Activated T-cell treated with anti-CD3 and anti-CD28 coated beads, Interleukin-2, amount 50 U/mL, for 1 hour (primary cell): Measurements from ENCODE around the gene PTPRF.
"Not testable (repeated sequence)": the region's sequence is repeated elsewhere in the genome, so short reads cannot be mapped to it uniquely, and the experiment has no call there.

Experiments used
- DNase-seq: peaks from one replicate; pipeline ENCODE4 v3.0.0-alpha.2; 2020

The PTPRF gene

GRCh38 chr1:43638381-43638780, 107.7 kb downstream of the PTPRF start:
- not testable (repeated sequence) for DNase-seq

DNA sequence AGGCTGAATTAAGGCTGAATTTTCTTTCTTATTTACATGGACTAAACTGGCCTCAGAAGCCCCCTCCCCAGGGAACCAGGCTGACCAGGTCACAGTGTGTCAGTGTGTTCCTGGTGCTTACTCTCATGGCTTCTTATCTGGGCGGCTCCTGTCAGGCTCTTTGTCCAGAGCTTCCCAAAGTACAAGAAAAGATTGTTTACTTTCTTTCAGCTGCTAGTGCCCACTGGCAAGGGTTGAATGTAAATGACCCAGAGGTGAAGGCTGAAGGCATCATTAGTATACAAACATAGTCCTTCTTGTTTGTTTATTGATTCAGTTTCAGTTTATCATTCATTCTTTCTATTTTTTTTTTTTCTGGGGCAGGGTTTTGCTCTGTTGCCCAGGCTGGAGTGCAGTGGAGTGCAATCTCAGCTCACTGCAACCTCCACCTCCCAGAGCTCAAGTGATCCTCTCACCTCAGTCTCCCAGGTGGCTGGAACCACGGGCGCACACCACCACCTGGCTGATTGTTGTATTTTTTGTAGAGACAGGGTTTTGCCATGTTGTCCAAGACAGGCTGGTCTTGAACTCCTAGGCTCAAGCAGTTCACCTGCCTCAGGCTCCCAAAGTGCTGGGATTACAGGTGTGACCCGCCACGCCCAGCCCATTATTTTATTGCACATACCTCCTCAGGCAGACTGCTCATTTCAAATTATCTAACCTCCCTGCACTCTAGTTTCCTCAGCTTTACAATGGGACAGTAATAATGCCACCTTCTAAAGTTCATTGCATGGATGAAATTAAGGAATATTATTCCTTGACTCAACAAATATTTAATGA, 109.5 kb downstream of the PTPRF start:
- DNase-seq: no peak

DNA sequence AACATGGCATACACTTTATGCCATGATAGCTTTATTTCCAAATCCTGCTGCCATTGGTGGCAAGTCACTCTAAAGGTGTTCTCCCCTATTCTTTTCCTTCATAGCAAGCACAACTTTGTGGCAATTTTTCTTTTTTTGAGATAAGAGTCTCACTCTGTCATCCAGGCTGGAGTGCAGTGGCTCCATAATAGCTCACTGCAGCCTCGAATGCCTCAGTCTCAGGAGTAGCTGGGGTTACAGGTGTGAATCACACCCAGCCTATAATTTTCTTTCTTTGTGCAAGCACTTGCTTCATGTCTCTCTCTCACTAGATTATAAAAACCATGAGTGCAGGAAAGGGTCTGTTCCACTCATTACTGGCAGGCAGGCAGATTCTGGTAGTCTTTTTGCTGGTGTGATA, 113.9 kb downstream of the PTPRF start:
- DNase-seq: no peak

DNA sequence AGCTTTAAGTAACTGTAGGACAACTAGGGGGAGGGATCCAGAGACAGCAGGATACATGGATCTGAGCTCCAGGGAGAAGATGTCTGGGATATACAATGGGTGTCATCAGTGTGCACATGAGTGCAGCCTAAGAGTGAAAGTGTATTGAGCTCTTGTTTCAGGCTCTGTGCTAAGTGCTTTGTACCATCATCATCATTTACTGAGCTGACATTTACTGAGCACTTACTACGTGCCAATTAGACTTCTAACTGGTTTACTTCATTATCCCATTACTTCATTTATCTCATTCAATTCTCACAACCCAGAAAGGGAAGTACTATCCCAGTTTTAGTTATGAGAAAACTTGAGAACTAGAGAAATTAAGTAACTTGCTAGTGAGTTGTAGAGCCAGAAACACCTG, 114.8 kb downstream of the PTPRF start:
- no peak for DNase-seq

- not testable (repeated sequence) for DNase-seq
Observed at GRCh38 chr1:43647331-43647730, 116.6 kb downstream of the PTPRF start.

- no peak for DNase-seq
Observed at GRCh38 chr1:43648221-43648847, 117.7 kb downstream of the PTPRF start.

DNA sequence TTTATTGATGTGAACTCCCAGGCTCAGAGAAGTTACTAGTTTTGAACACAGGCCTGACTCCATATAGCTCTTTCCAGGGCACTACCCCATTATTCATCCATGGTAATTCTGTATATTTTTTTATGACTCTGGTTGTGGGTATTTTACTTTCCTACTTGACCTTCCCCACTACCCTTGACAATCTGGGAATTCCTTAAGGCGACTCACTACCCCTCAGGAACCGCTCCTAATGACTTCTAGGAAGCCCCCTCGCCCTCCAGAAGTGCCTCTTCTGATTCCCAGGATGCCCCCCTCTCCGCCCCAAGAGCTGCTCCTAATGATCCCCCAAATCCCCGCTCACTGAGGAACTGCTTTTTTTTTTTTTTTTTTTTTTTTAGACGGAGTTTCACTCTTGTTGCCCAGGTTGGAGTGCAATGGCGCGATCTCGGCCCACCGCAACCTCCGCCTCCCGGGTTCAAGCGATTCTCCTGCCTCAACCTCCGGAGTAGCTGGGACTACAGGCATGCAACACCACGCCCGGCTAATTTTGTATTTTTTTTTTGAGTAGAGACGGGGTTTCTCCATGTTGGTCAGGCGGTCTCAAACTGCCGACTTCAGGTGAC, 118.3 kb downstream of the PTPRF start:
- DNase-seq: no peak

- no peak for DNase-seq
Observed at GRCh38 chr1:43650310-43651085, 119.8 kb downstream of the PTPRF start.

DNA sequence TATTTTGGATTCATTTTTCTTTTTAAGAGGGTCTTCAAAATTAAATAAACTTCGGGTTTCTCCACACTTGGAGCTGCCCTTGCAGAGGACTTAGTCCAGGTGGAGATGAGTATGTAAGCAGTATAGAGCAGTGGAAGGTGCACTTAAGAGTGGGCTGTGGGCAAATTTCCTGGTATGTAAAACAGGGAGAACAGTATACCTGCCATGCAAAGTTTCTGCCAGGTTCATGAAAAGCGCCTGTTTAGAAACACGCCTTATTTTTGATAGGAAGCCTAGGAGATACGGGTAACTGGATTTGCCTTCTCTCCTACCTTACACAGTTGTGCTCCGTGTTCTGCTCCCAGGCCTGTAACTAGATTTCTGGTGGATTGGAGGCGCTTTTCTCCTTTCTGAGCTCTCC, 120.5 kb downstream of the PTPRF start:
- no peak for DNase-seq

- DNase-seq: no peak
Observed at GRCh38 chr1:43651902-43652301, 121.2 kb downstream of the PTPRF start.

GRCh38 chr1:43653339-43653738, 122.7 kb downstream of the PTPRF start:
- no peak for DNase-seq

- DNase-seq: no peak
Observed at GRCh38 chr1:43653893-43654292, 123.2 kb downstream of the PTPRF start.

GRCh38 chr1:43655953-43656352, 125.3 kb downstream of the PTPRF start:
- no peak for DNase-seq

GRCh38 chr1:43659212-43660166, 128.8 kb downstream of the PTPRF start:
- DNase-seq: no peak

- DNase-seq: no peak
Observed at GRCh38 chr1:43660355-43660754, 129.7 kb downstream of the PTPRF start.

DNA sequence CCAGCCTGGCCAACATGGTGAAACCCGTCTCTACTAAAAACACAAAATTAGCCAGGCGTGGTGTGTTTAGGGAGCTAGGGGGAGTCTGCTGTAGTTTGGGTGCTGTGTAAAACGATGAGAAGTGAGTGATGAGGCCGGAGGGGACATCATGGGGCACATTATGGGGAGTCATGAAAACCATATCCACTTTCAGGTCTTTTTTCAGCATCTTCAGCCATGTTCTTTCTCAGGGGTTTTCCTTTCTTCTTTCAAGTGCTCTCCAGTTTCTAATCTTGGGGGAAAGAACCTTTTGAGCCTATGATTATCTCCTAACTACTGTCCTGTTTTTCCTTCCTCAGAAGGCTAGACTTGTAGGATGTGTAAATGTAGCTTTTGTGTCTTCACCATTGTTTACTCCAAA, 133.7 kb downstream of the PTPRF start:
- DNase-seq: no peak

DNA sequence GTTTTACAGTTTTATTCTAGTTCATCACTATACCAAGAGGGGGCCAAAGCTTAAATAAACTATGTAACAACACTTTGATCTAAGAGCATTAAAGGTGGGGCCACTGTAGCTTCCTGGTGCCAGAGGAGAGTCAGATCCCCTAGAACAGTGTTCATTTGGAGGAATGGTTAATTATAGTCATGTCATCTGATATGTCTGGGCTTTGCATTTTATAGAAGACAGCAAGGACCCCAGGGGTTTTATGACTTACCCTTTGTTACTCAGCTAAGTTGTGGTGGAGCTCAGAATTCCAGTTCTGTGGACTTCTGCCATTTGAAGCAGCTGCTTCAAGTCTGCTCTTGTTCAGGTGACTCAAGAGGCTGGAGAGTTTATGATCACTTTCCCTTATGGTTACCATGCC, 135.9 kb downstream of the PTPRF start:
- no peak for DNase-seq

DNA sequence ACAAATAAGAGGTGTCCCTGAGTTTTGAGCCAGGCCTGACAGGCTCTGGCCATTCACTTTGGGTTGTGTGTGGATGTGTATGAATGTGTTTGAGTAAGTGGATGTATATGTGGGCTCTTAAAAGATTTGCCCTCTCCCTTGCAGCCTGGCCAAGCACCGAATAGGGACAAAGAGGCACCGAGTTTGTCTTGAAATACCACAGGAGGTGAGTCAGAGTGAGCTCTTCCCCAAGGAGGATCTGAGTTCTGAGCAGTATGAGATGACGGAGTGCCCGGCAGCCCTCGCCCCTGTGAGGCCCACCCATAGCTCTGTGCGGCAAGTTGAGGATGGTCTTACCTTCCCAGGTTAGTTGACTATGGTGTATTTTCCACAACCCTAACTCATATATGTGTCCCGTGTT, 138.3 kb downstream of the PTPRF start:
- DNase-seq: no peak

GRCh38 chr1:43669878-43670277, 139.2 kb downstream of the PTPRF start:
- no peak for DNase-seq

GRCh38 chr1:43671193-43671592, 140.5 kb downstream of the PTPRF start:
- DNase-seq: no peak

DNA sequence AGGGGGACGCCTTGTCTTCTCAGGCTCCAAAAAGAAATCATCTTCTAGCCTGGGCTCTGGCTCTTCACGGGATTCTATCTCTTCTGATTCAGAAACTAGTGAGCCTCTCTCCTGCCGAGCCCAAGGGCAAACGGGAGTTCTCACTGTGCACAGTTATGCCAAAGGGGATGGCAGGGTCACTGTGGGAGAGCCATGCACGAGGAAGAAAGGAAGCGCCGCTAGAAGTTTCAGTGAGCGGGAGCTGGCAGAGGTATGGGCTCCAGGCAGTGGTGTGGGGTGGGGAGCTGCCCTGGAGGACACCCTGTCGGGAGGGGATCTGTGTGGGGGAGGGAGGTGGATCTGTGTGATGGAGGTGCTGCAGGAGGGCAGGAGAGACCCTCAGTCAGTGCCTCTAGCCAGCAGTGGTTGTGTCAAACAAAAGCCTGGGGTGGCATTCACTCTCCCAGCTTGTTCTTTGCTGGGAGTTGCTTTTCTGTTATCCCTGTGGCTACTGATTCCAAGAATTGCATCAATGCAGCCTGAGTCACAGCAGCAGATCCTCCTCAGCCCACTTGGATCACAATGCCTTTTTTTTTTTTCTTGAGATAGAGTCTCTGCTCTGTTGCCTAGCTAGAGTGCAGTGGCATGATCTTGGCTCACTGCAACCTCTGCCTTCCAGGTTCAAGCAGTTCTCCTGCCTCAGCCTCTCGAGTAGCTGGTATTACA, 141.1 kb downstream of the PTPRF start:
- DNase-seq: no peak

GRCh38 chr1:43673261-43673660, 142.6 kb downstream of the PTPRF start:
- no peak for DNase-seq
